ENCODE data around the gene TTN. TPM values are rescaled to one million over a fixed set of nuclear protein-coding genes. Genes with fewer than 3 reads are reported as not detected.
A peak's percentile ranks its signal among the peaks of the same experiment; 100 is the strongest.

The TTN gene
- total and polyA plus RNA-seq, 10 of the 15 experiments (the other 5 are each of a cell fraction or from before 2014, with no cell fraction given) = 0.15 to 9.0 (median 1.8) TPM

- TF ChIP-seq ZBTB40 (IDR thresholded peaks at IDR 0.05; ENCODE audit: borderline replicate concordance) (peak; percentile 86), WRNIP1 (IDR thresholded peaks at IDR 0.05; ENCODE audit: borderline replicate concordance, low read depth, low read length) (no peak), BHLHE40 (IDR thresholded peaks at IDR 0.05; ENCODE audit: borderline replicate concordance in 1 of 2, low read depth in 2 of 2, low read length in 1 of 2) (peak in 1 of 2 experiments; percentile 33; a peak in 1 of 4 replicates), IKZF1 (conservative IDR thresholded peaks at IDR 0.05) (peak; percentile 41; the same call in 1 of the 2 replicates), PKNOX1 (IDR thresholded peaks at IDR 0.05) (0 out of 2 replicates have a peak, but pooled peaks have one; percentile 49), ZNF217 (IDR thresholded peaks at IDR 0.05) (peak; percentile 68; the same call in 1 of the 2 replicates), MAX (IDR thresholded peaks at IDR 0.05; ENCODE audit: low read depth, low read length) (peak; percentile 21; the same call in 1 of the 2 replicates), ZNF622 (IDR thresholded peaks at IDR 0.05) (no peak), SMAD5 (IDR thresholded peaks at IDR 0.05; ENCODE audit: low read depth) (peak; percentile 87; the same call in 1 of the 2 replicates), GABPA (IDR thresholded peaks at IDR 0.05; ENCODE audit: low read depth) (peak; percentile 94), IRF5 (IDR thresholded peaks at IDR 0.05; ENCODE audit: borderline replicate concordance) (no peak), ZNF592 (IDR thresholded peaks at IDR 0.05) (no peak), TARDBP (IDR thresholded peaks at IDR 0.05; ENCODE audit: borderline replicate concordance) (no peak), ATF7 (IDR thresholded peaks at IDR 0.05; ENCODE audit: low read depth) (peak; percentile 89), NFXL1 (IDR thresholded peaks at IDR 0.05; ENCODE audit: borderline replicate concordance) (no peak), KLF5 (IDR thresholded peaks at IDR 0.05; ENCODE audit: partially characterized antibody) (peak; percentile 61), JUNB (IDR thresholded peaks at IDR 0.05) (no peak), POLR2AphosphoS5 (IDR thresholded peaks at IDR 0.05; ENCODE audit: low read length) (peak; percentile 91), DPF2 (IDR thresholded peaks at IDR 0.05) (no peak), MYC (IDR thresholded peaks at IDR 0.05; ENCODE audit: insufficient read depth, insufficient read length, insufficient replicate concordance, low read length, severe bottlenecking) (no peak)
Observed at GRCh38 chr2:178522950-178523595, 284.1 kb downstream of the TTN start (continued).

Measured in GM12878 (cell line).